Body of pancreas (tissue), 4 donors: ENCODE measurements around the gene TEX14.

Source experiments
- POLR2A ChIP-seq, 3 donors: fragments of 450-650 bp; IDR thresholded peaks; one replicate each; pipeline ENCODE4 v1.6.1; 2016; ENCODE audit warnings: antibody characterized with exemption in 3 of 3, mild to moderate bottlenecking in 2 of 3
- TF ChIP-seq, protein P1 (sequence below), 7 experiments: fragments of 450-650 bp in 4 of 7; fragments of 200-600 bp in 3 of 7; sonication (generic) in 3 of 7; IDR thresholded peaks; one replicate each; pipeline ENCODE4 v1.5.1; 2016 to 2019; ENCODE audit warnings: antibody characterized with exemption in 7 of 7

DNA sequence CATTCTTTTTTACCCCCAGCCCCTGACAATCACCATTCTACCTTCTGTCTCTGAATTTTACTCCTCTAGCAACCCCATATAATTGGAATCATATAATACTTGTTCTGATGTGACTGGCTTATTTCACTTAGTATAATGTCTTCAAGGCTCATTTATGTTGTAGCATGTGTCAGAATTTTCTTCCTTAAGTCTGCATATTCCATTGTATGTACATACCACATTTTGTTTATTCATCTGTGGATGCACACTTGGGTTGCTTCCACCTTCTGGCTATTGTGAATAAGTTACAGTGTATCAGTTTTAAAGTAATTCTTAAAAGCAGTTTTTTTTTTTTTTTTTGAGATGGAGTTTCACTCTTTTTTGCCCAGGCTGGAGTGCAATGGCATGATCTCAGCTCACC lies 39.1 kb upstream of the TEX14 start:
- TF ChIP-seq, protein P1, sequence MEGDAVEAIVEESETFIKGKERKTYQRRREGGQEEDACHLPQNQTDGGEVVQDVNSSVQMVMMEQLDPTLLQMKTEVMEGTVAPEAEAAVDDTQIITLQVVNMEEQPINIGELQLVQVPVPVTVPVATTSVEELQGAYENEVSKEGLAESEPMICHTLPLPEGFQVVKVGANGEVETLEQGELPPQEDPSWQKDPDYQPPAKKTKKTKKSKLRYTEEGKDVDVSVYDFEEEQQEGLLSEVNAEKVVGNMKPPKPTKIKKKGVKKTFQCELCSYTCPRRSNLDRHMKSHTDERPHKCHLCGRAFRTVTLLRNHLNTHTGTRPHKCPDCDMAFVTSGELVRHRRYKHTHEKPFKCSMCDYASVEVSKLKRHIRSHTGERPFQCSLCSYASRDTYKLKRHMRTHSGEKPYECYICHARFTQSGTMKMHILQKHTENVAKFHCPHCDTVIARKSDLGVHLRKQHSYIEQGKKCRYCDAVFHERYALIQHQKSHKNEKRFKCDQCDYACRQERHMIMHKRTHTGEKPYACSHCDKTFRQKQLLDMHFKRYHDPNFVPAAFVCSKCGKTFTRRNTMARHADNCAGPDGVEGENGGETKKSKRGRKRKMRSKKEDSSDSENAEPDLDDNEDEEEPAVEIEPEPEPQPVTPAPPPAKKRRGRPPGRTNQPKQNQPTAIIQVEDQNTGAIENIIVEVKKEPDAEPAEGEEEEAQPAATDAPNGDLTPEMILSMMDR (IDR thresholded peaks at IDR 0.05), result no peak
- no peak for TF ChIP-seq POLR2A (IDR thresholded peaks at IDR 0.05)
